IgD-negative memory B cell (primary cell): ENCODE data around the gene ITGA2B. TPM values are rescaled to one million over a fixed set of nuclear protein-coding genes. Genes with fewer than 3 reads are reported as not detected.
"Not testable (repeated sequence)": the region's sequence is repeated elsewhere in the genome, so short reads cannot be mapped to it uniquely, and the experiment has no call there.

ENCODE experiments used
- H3K27ac Mint-ChIP-seq, 3 donors: one replicate each; pipeline ENCODE4 v1.8.0; 2020 to 2022; ENCODE audit warnings: mild to moderate bottlenecking in 3 of 3, mixed read lengths in 3 of 3, moderate library complexity in 1 of 3
- H3K27me3 Mint-ChIP-seq: one replicate; pipeline ENCODE4 v1.8.0; 2021; ENCODE audit warnings: mixed read lengths
- H3K36me3 Mint-ChIP-seq: one replicate; pipeline ENCODE4 v1.8.0; 2020; ENCODE audit warnings: mild to moderate bottlenecking, mixed read lengths
- H3K4me1 Mint-ChIP-seq, 3 donors: one replicate each; pipeline ENCODE4 v1.8.0; 2020 to 2022; ENCODE audit warnings: mixed read lengths in 3 of 3, mild to moderate bottlenecking in 1 of 3
- H3K4me3 Mint-ChIP-seq, 4 donors: one replicate each; pipeline ENCODE4 v1.8.0; 2020 to 2022; ENCODE audit warnings: mild to moderate bottlenecking in 4 of 4, mixed read lengths in 4 of 4, moderate library complexity in 3 of 4
- H3K9me3 Mint-ChIP-seq, 3 donors: one replicate each; pipeline ENCODE4 v1.8.0; 2020 to 2021; ENCODE audit warnings: mixed read lengths in 3 of 3, mild to moderate bottlenecking in 1 of 3
- polyA plus RNA-seq: library from polyadenylated mRNA; unstranded; fragments of 300-500 nt; fragmentation: Illumina TruSeq; gene quantifications from one replicate; pipeline ENCODE4 v1.2.3, GENCODE V29; 2021

ITGA2B gene
- polyA plus RNA-seq, 1 donor from 2014 or later = 3.0 TPM

- Mint-ChIP-seq H3K9me3 (no peaks in the 10 kb centered on the region), H3K27me3 (peaks cover 5% of the 10 kb centered on the region), H3K4me3 (peak overlapping the region; percentile 78 to 90 (median 81)), H3K36me3 (no peaks in the 10 kb centered on the region), H3K4me1 (peaks cover 9 to 13% (median 11%) of the 10 kb centered on the region in 3 donors), H3K27ac (no peak overlapping the region)
Measured at GRCh38 chr17:44354582-44355561, 34.6 kb downstream of the ITGA2B start.

GRCh38 chr17:44353672-44354331, 35.6 kb downstream of the ITGA2B start:
- H3K4me3 Mint-ChIP-seq = peak overlapping the region; percentile 49 to 78 (median 72)
- H3K27ac Mint-ChIP-seq = no peak overlapping the region
- peaks cover 6 to 11% (median 8%) of the 10 kb centered on the region in 3 donors for H3K4me1 Mint-ChIP-seq
- no peaks in the 10 kb centered on the region for H3K36me3 Mint-ChIP-seq
- peaks cover 2% of the 10 kb centered on the region for H3K27me3 Mint-ChIP-seq
- H3K9me3 Mint-ChIP-seq = no peaks in the 10 kb centered on the region

- Mint-ChIP-seq H3K9me3 (no peaks in the 10 kb centered on the region), H3K4me3 (peak overlapping the region; percentile 36 to 88 (median 69)), H3K4me1 (peaks cover 12 to 19% (median 14%) of the 10 kb centered on the region in 3 donors), H3K27me3 (no peaks in the 10 kb centered on the region), H3K27ac (peak overlapping the region in 1 of 3 donors; percentile 81), H3K36me3 (no peaks in the 10 kb centered on the region)
Measured at GRCh38 chr17:44352828-44353671, 36.4 kb downstream of the ITGA2B start.

- Mint-ChIP-seq H3K9me3 (no peaks in the 10 kb centered on the region), H3K27me3 (no peaks in the 10 kb centered on the region), H3K4me1 (peaks cover 12 to 23% (median 17%) of the 10 kb centered on the region in 3 donors), H3K36me3 (no peaks in the 10 kb centered on the region), H3K27ac (peak overlapping the region in 1 of 3 donors; percentile 73), H3K4me3 (peak overlapping the region in 3 of 4 donors; percentile 36 to 83 (median 54))
Measured at GRCh38 chr17:44351961-44352827, 37.3 kb downstream of the ITGA2B start.

GRCh38 chr17:44351464-44351863, 38.0 kb downstream of the ITGA2B start:
- peak overlapping the region in 1 of 3 donors; percentile 73 for H3K27ac Mint-ChIP-seq
- H3K27me3 Mint-ChIP-seq = no peaks in the 10 kb centered on the region
- peaks cover 13 to 30% (median 21%) of the 10 kb centered on the region in 3 donors for H3K4me1 Mint-ChIP-seq
- H3K36me3 Mint-ChIP-seq = no peaks in the 10 kb centered on the region
- H3K9me3 Mint-ChIP-seq = no peaks in the 10 kb centered on the region
- no peak overlapping the region for H3K4me3 Mint-ChIP-seq

- no peaks in the 10 kb centered on the region for H3K27me3 Mint-ChIP-seq
- H3K9me3 Mint-ChIP-seq = no peaks in the 10 kb centered on the region
- H3K27ac Mint-ChIP-seq = peak overlapping the region in 2 of 3 donors; percentile 57 to 80
- H3K4me1 Mint-ChIP-seq = peaks cover 20 to 36% (median 28%) of the 10 kb centered on the region in 3 donors
- no peaks in the 10 kb centered on the region for H3K36me3 Mint-ChIP-seq
- peak overlapping the region in 1 of 4 donors; percentile 85 for H3K4me3 Mint-ChIP-seq
Measured at GRCh38 chr17:44350733-44351226, 38.7 kb downstream of the ITGA2B start.

- Mint-ChIP-seq H3K36me3 (no peaks in the 10 kb centered on the region), H3K9me3 (no peaks in the 10 kb centered on the region), H3K27me3 (no peaks in the 10 kb centered on the region), H3K4me3 (no peak overlapping the region), H3K27ac (peak overlapping the region in 2 of 3 donors; percentile 13 to 67), H3K4me1 (peaks cover 31 to 40% (median 33%) of the 10 kb centered on the region in 3 donors)
Measured at GRCh38 chr17:44349553-44350070, 39.8 kb downstream of the ITGA2B start.

- H3K27me3 Mint-ChIP-seq = no peaks in the 10 kb centered on the region
- H3K4me3 Mint-ChIP-seq = peak overlapping the region in 2 of 4 donors; percentile 72 to 99
- H3K4me1 Mint-ChIP-seq = peaks cover 31 to 41% (median 37%) of the 10 kb centered on the region in 3 donors
- no peaks in the 10 kb centered on the region for H3K36me3 Mint-ChIP-seq
- H3K9me3 Mint-ChIP-seq = no peaks in the 10 kb centered on the region
- peak overlapping the region in 2 of 3 donors; percentile 92 to 94 for H3K27ac Mint-ChIP-seq
Measured at GRCh38 chr17:44348988-44349364, 40.5 kb downstream of the ITGA2B start.

GRCh38 chr17:44348234-44348987, 41.0 kb downstream of the ITGA2B start:
- H3K36me3 Mint-ChIP-seq = no peaks in the 10 kb centered on the region
- no peaks in the 10 kb centered on the region for H3K27me3 Mint-ChIP-seq
- H3K4me1 Mint-ChIP-seq = peaks cover 31 to 41% (median 37%) of the 10 kb centered on the region in 3 donors
- H3K4me3 Mint-ChIP-seq = peak overlapping the region; percentile 63 to 99 (median 99)
- no peaks in the 10 kb centered on the region for H3K9me3 Mint-ChIP-seq
- peak overlapping the region; percentile 47 to 94 (median 92) for H3K27ac Mint-ChIP-seq

GRCh38 chr17:44347206-44348055, 42.0 kb downstream of the ITGA2B start:
- H3K4me3 Mint-ChIP-seq = peak overlapping the region; percentile 57 to 99 (median 99)
- H3K27ac Mint-ChIP-seq = peak overlapping the region; percentile 92 to 95 (median 94)
- not testable (repeated sequence) for H3K36me3 Mint-ChIP-seq, H3K27me3 Mint-ChIP-seq, H3K9me3 Mint-ChIP-seq
- peaks cover 31 to 36% (median 35%) of the 10 kb centered on the region in 3 donors for H3K4me1 Mint-ChIP-seq

- peak overlapping the region; percentile 92 to 95 (median 95) for H3K27ac Mint-ChIP-seq
- no peaks in the 10 kb centered on the region for H3K36me3 Mint-ChIP-seq
- H3K9me3 Mint-ChIP-seq = no peaks in the 10 kb centered on the region
- peak overlapping the region; percentile 96 to 99 (median 99) for H3K4me3 Mint-ChIP-seq
- H3K27me3 Mint-ChIP-seq = no peaks in the 10 kb centered on the region
- peaks cover 31 to 36% (median 35%) of the 10 kb centered on the region in 3 donors for H3K4me1 Mint-ChIP-seq
Measured at GRCh38 chr17:44346064-44346844, 43.2 kb downstream of the ITGA2B start.
